ENCODE measurements around the gene OR52D1. TPM values are rescaled to one million over a fixed set of nuclear protein-coding genes. Genes with fewer than 3 reads are reported as not detected.

Gene OR52D1
- polyA plus RNA-seq, 5 donors: 0.10 TPM; not detected in 4

GRCh38 chr11:5509803-5510202 lies 21.3 kb downstream of the OR52D1 start, which contains the start of gene UBQLN3:
Gene UBQLN3, minus strand, starts transcription at chr11:5509957. Its CDS starts 399 bp downstream, at chr11:5509558.
- DNase-seq: no peak

- DNase-seq: no peak
Measured at GRCh38 chr11:5514841-5515240, 26.4 kb downstream of the OR52D1 start.

- DNase-seq: no peak
Measured at GRCh38 chr11:5516599-5516998, 28.1 kb downstream of the OR52D1 start, which contains the start of gene UBQLNL. Gene UBQLNL, minus strand, starts transcription at chr11:5516699. Its CDS starts 258 bp downstream, at chr11:5516441.

GRCh38 chr11:5521540-5521939 lies 33.1 kb downstream of the OR52D1 start:
- DNase-seq: no peak

- DNase-seq: no peak
Measured at GRCh38 chr11:5522308-5522707, 33.8 kb downstream of the OR52D1 start.

- DNase-seq: no peak
Measured at GRCh38 chr11:5524756-5525155, 36.3 kb downstream of the OR52D1 start.

GRCh38 chr11:5527716-5528115 lies 39.2 kb downstream of the OR52D1 start:
- no peak for DNase-seq

- no peak for DNase-seq
Measured at GRCh38 chr11:5528495-5528894, 40.0 kb downstream of the OR52D1 start.

- no peak for DNase-seq
Measured at GRCh38 chr11:5531053-5531831, 42.8 kb downstream of the OR52D1 start.

GRCh38 chr11:5534046-5534445 lies 45.6 kb downstream of the OR52D1 start:
- no peak for DNase-seq

- no peak for DNase-seq
Measured at GRCh38 chr11:5536482-5536881, 48.0 kb downstream of the OR52D1 start.

Other genes with a start within 250 kb of the OR52D1 start
- 1,000 to 10,000 TPM in 2 of 5 donors, 10 to 100 TPM in 2, 1 to 10 TPM in 1; 5.7 to 2,030 (median 15.8) TPM for gene HBG1, start 238.8 kb upstream of the OR52D1 start, polyA plus RNA-seq (ENCODE audit: insufficient read depth in 1 of 5, insufficient read length in 5 of 5, low replicate concordance in 1 of 5)
- 1,000 to 10,000 TPM; 2,971 to 7,439 (median 4,881) TPM for gene HBG2, start 233.9 kb upstream of the OR52D1 start, polyA plus RNA-seq (ENCODE audit: insufficient read depth in 1 of 5, insufficient read length in 5 of 5, low replicate concordance in 1 of 5)
- gene HBE1, start 218.7 kb upstream of the OR52D1 start, polyA plus RNA-seq (ENCODE audit: insufficient read depth in 1 of 5, insufficient read length in 5 of 5, low replicate concordance in 1 of 5): 10 to 100 TPM in 3 of 5 donors, 1 to 10 TPM in 2; 6.2 to 50.3 (median 10.6) TPM
- gene OR51B4, start 186.7 kb upstream of the OR52D1 start, polyA plus RNA-seq (ENCODE audit: insufficient read depth in 1 of 5, insufficient read length in 5 of 5, low replicate concordance in 1 of 5): under 1 TPM; 0.18 to 0.72 (median 0.38) TPM
- under 1 TPM in 2 of 5 donors, not detected in 3; 0.16 to 0.32 TPM for gene OR51B2, start 164.4 kb upstream of the OR52D1 start, polyA plus RNA-seq (ENCODE audit: insufficient read depth in 1 of 5, insufficient read length in 5 of 5, low replicate concordance in 1 of 5)
- gene OR51B5, start 145.2 kb upstream of the OR52D1 start, polyA plus RNA-seq (ENCODE audit: insufficient read depth in 1 of 5, insufficient read length in 5 of 5, low replicate concordance in 1 of 5): 1 to 10 TPM in 1 of 5 donors, under 1 TPM in 4; 0.27 to 1.3 (median 0.53) TPM
- gene OR51B6, start 137.2 kb upstream of the OR52D1 start, polyA plus RNA-seq (ENCODE audit: insufficient read depth in 1 of 5, insufficient read length in 5 of 5, low replicate concordance in 1 of 5): under 1 TPM in 1 of 5 donors, not detected in 4; 0.16 TPM
- gene OR51M1, start 104.9 kb upstream of the OR52D1 start, polyA plus RNA-seq (ENCODE audit: insufficient read depth in 1 of 5, insufficient read length in 5 of 5, low replicate concordance in 1 of 5): under 1 TPM in 4 of 5 donors, not detected in 1; 0.06 to 0.13 (median 0.10) TPM
- gene OR51Q1, start 66.6 kb upstream of the OR52D1 start, polyA plus RNA-seq (ENCODE audit: insufficient read depth in 1 of 5, insufficient read length in 5 of 5, low replicate concordance in 1 of 5): not detected
- not detected for gene OR51I1, start 47.2 kb upstream of the OR52D1 start, polyA plus RNA-seq (ENCODE audit: insufficient read depth in 1 of 5, insufficient read length in 5 of 5, low replicate concordance in 1 of 5)
- not detected for gene OR51I2, start 39.4 kb upstream of the OR52D1 start, polyA plus RNA-seq (ENCODE audit: insufficient read depth in 1 of 5, insufficient read length in 5 of 5, low replicate concordance in 1 of 5)
- not detected for gene UBQLN3, start 21.3 kb downstream of the OR52D1 start, polyA plus RNA-seq (ENCODE audit: insufficient read depth in 1 of 5, insufficient read length in 5 of 5, low replicate concordance in 1 of 5)
- gene UBQLNL, start 28.0 kb downstream of the OR52D1 start, polyA plus RNA-seq (ENCODE audit: insufficient read depth in 1 of 5, insufficient read length in 5 of 5, low replicate concordance in 1 of 5): 1 to 10 TPM; 1.5 to 2.0 (median 1.7) TPM
- gene OR52H1, start 59.9 kb downstream of the OR52D1 start, polyA plus RNA-seq (ENCODE audit: insufficient read depth in 1 of 5, insufficient read length in 5 of 5, low replicate concordance in 1 of 5): under 1 TPM in 2 of 5 donors, not detected in 3; 0.17 to 0.18 TPM
- gene OR52B6, start 92.2 kb downstream of the OR52D1 start, polyA plus RNA-seq (ENCODE audit: insufficient read depth in 1 of 5, insufficient read length in 5 of 5, low replicate concordance in 1 of 5): under 1 TPM in 4 of 5 donors, not detected in 1; 0.11 to 0.44 (median 0.34) TPM
- 1 to 10 TPM; 4.7 to 7.5 (median 7.1) TPM for gene TRIM6, start 108.0 kb downstream of the OR52D1 start, polyA plus RNA-seq (ENCODE audit: insufficient read depth in 1 of 5, insufficient read length in 5 of 5, low replicate concordance in 1 of 5)
- gene TRIM34, start 136.3 kb downstream of the OR52D1 start, polyA plus RNA-seq (ENCODE audit: insufficient read depth in 1 of 5, insufficient read length in 5 of 5, low replicate concordance in 1 of 5): 10 to 100 TPM; 15.6 to 28.6 (median 23.9) TPM
- 10 to 100 TPM; 45.7 to 67.7 (median 62.4) TPM for gene TRIM5, start 196.4 kb downstream of the OR52D1 start, polyA plus RNA-seq (ENCODE audit: insufficient read depth in 1 of 5, insufficient read length in 5 of 5, low replicate concordance in 1 of 5)
- gene TRIM22, start 201.1 kb downstream of the OR52D1 start, polyA plus RNA-seq (ENCODE audit: insufficient read depth in 1 of 5, insufficient read length in 5 of 5, low replicate concordance in 1 of 5): 10 to 100 TPM; 19.7 to 38.0 (median 26.7) TPM
- gene OR56B1, start 247.8 kb downstream of the OR52D1 start, polyA plus RNA-seq (ENCODE audit: insufficient read depth in 1 of 5, insufficient read length in 5 of 5, low replicate concordance in 1 of 5): under 1 TPM in 1 of 5 donors, not detected in 4; 0.12 TPM